ENCODE results near the gene NSUN7.
"Not testable (repeated sequence)": the region's sequence is repeated elsewhere in the genome, so short reads cannot be mapped to it uniquely, and the experiment has no call there.

The NSUN7 gene

DNA sequence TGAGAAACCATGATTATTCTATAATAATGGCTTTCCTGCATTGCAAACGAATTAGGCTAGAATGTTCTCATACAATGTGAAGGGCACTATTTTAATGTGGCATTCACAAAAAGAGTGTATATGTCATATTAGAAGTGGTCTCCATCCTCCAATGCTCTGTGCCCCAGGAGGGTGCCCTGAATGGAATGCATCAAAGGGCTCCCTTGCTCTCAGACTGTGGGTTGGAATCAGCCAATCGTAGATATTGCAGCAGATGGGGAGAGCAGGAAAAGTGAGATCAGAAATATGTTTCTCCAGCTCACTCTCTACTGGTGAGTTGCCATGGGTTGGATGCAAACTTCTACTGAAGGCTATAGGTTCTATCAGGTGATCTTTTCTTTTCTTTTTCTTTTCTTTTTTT, 11.9 kb upstream of the NSUN7 start:
- no peak for DNase-seq

DNA sequence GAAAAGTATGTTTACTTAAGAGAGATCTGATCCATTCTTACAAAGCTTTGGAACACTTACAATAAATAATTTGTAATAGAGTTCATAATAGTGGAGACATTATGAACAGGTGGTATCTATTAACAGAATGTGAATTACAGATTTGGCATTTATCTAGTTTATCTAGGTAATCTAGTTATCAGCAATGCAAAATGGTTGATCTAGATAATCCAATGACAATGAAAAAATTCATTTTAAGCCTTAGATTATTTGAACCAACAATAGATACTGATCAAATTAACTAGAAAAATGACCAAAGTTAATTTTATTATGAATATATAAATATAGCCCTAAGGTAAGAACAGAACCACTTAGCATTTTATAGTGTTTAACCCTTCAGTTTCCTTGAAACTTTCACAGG, 10.4 kb upstream of the NSUN7 start:
- no peak for DNase-seq

DNA sequence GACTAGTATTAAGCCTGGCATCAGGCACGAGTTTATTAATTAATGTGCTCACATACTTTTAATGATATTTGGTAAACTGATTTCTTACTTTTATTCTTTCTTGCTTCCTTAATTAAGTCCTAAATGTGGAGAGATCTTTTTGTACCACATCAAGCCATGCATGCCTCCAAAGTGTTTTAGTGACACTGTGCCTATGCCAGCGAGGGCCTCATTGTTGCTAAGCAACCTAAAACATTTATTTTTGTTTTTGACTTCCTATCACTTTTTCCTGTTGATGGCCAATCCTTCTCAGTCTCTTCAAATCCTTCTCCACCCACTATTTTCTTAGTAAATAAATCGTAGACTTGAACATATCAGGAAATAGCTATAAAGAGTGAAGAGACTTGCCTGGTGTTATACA, 5.5 kb upstream of the NSUN7 start:
- no peak for DNase-seq

DNA sequence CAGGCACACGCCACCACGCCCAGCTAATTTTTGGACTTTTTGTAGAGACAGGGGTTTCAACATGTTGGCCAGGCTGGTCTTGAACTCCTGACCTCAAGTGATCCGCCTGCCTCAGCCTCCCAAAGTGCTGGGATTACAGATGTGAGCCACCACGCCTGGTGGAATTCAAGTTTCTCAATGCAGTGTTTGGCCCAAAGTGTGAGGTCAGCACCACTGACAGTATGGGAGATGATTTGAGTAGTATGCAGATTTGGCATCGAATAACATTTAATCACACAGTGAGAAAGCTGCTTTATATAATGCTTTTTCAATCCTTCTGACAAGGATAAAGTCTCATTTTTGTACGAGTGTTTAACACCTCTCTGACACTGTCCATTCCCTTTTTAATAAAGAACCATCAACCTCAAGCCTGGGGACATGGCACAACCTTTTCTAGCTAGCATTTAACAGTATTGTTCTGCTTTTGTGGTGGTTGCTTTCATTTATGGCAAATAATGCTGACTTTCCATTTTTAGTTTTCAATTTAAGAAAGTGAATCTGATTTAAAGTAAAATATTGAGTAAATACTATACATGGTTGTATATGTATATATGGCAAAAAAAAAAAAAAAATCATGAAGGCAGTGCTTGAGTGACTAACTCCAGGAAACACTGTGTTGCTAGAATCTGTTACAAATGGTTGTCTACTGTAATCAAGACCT, 4.3 kb upstream of the NSUN7 start:
- no peak for DNase-seq

DNA sequence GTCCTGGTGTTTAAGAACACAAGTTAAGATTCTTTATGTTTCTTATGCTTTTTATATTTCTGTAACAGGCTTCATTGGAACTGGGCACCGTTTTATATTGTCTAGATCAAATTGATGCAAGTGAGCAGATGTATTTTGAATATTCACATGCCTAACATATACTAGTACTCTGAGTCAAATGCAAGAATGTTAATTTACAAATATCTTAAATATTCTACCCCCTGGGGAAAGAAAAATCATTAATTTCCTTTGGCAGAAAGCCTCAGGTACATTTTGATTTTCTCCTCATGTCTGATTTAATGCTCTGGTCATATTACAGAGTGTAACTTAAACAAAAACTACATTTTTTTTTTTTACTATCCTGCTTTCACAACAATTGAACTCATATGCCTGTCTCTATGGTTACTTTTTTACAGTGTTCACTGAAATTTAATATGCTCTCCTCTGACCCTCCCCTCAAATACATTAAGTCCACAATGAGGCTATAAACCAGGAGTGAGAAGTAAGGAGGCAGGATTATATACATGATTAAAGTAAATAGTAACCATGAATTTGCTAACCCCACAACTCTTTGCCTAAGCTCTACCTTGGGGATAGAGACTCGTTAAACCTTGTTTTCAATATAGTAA, 2.4 kb upstream of the NSUN7 start:
- DNase-seq = no peak

DNA sequence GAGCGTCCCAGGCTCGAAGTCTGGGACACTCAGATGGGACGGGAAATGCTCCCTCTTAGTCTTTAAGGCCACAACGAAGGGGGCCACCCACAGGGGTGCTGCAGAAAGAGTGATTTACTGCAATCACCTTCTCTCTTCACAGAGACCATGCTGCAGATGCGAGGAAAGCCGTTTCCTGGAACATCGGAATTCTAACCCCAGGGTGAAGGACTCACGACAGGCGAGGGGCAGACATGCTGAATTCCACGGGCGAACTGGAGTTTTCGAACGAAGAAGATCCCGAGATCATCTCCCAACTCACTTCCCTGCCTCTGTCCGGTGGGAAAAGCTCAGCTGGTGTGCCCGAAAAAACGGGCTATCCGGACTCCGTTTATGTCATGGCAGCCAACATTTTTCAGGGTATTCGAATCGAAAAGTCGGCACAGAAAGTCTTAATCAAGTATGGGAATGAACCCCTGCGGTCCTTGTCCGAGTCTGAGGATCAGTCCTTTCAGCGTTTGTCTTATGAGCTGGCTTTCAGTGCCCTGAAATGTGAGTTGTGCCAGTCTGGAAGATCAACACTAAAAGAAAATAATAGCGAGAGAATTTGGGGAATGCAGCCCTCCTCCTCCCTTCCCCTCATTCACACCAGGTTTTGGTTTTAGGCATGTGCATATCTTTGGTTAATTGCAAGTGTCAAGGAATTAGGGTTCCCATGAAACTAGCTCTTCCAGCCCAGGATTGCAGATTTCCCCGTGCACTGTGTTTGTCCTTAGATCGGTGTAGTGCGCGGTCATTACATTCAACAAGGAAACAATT, 905 bp downstream of the NSUN7 start:
- peak; percentile 19 for DNase-seq

DNA sequence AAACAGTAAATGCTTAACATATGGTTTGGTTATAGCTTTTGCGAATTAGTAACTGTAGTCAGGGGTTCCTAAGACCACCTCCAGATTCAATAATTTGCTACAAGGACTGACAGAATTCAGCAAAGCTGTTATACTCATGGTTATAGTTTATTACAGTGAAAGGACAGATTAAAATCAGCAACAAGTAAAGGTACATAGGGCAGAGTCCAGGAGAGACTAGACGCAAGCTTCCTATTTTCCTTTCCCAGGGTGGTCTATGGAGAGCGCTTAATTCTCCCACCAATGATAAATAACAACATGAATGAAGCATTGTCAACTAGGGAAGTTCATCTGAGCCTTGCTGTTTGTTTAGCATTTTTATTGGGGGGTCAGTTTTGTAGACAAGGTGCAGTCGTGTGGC, 5.9 kb downstream of the NSUN7 start:
- no peak for DNase-seq

DNA sequence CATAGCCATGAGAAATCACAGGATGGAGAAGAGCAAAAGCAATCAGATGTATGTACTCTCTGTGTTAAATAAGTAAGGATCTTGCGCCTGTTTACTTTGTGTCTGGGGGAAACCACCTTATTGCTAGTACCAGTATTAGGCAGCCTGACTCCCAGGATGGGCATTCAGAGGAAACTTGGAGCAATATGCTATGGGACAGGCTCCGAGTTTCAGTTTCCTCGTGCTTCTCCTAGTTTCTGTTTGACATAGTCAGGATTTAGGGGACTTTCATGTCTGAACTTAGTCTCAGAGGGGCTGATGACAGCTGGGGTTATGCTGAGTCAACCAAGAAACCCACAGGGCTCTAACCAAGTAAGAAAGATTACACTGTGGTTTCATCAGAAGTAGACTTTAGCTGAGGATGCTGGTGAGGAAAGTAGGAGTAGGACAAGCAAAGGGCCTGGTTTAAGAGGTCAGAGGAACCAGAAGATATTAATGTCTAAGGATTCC, 13.5 kb downstream of the NSUN7 start:
- no peak for DNase-seq

DNA sequence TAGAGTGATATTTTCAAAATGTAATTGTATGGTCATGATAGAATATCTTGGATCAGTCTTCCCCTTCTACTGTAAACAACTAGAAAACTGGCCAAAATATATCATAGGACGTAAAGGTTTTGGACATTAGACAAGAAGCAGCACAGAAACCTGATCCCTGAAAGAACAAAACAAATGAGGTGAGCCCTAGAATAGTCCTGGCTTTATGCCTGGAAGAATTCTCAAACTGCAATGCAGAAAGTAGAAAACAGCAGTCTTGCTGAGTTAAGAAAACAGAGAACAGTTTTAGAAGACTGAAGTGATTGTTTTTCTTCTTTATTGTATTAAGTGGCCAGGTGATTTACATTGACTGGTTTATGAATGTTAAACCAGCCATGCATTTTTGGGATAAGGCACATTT, 19.5 kb downstream of the NSUN7 start:
- DNase-seq = no peak

DNA sequence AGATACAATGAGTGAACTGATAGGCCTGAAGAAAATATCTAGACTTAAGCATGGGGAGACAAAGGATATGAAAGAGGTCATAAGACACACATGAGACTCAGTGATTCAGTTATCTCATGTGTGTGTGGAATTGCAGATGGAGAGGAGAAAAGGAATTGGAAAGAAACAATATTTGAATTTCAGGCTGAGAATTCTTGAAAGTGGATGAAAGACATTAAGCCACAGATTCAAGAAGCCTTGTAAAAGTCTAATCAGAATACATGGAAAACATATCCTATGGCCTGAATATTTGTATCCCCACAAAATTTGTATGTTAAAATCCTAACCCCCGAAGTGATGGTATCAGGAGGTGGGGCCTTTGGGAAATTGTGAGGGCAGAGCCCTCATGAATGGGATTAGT, 28.3 kb downstream of the NSUN7 start:
- DNase-seq = no peak

DNA sequence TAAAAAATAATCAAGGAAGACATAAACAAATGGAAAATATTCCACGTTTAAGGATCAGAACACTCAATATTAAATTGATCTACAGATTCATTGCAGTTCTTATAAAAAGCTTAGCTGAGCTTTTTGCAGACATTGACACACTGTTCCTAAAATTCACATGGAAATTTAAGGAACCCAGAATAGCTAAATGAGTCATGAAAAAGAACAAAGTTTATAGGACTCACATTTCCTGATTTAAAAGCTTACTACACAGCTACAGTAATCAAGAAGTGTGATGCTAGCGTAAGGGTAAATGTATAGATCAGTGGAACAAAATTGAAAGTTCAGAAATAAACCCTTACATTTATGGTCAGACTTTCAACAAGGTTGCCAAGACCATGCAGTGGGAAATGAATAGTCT, 33.1 kb downstream of the NSUN7 start:
- DNase-seq = no peak

DNA sequence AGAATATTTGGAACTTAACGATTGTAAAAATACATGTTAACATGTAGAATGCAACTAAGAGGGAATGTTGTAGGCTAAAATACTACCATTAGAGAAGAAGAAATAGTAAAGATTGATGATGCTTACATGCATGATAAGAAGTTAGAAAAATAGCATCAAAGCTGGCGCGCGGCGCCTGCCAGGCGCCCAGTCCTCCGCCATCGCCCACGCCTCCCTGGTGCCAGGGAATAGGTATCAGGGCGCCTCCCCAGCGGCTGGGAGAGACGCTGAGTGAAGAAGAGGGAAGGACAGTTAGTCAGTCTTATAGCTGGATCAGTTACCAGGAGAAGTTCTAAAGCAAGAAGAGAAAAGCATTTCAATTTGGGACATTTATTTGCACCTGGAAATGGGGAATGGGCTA, 36.0 kb downstream of the NSUN7 start:
- no peak for DNase-seq

DNA sequence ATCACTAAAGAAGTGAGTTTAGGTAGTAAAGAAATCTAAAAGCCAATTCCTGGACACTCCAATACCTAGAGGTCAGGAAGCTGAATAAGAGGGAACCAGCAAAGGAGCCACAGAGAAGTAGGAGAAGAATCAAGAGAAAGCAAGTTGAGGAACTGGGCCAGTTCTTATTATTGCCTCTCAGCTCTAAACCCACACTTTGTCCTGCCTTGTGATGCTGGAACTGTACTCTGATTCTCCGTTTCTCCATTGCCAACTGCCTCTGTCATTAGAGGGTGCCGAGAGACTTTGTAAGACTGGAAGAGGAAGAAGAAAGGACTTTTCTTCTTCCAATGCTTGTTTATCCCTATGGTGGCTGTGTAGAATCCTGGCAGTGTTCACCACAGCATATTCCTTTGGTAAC, 38.6 kb downstream of the NSUN7 start:
- DNase-seq = no peak

DNA sequence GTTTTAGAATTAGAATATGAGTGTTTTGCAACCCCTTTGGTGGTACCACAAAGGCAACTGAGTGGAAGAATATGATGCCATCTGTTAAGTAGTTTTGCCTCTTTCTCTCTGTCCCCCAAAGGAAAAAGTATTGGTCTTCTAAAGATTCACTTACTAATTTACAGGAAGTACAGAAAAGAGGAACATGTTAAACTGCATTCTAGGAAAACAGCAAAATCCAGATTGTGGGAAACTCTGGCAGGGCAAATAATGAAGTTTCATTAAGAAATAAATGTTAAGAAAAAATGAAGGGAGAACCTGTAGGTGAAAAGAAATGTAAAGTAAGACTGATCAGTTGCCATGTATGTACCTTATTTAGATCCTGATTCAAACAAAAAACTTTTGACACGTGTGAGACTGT, 39.3 kb downstream of the NSUN7 start:
- no peak for DNase-seq

DNA sequence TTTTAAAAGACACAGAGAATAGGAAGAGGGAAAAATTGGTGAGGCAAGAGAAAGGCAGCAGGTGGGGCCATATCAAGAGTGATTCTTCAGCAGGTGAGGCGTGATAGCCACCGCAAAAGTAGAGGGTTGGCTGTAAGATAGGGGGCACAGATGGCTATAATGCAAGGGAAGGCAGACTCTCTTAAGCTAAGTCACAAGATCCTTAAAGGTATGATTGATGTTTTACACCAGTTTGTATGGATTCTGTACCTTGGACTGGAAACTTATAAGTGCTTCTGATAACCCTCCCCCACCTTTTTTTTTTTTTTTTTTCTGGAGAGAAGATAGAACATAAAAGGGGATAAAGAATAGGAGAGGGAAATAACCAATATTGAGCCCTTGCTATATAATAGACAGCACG, 40.0 kb downstream of the NSUN7 start:
- DNase-seq = no peak

DNA sequence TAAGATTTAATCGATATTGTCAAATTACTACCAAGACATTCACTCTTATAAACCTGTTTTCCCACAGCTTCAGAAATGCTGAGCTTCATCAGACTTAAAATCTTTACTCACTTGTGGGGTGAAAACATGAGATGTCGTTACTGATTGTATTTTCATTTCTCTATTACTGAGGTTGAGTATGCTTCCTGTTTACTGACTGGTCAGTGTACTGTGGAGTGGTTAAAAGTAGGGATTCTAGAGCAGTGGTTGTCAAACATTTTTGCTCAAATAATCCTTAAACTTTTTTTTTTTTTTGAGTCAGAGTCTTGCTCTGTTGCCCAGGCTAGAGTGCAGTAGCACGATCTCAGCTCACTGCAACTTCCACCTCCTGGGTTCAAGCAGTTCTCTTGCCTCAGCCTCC, 50.3 kb downstream of the NSUN7 start:
- DNase-seq = no peak

DNA sequence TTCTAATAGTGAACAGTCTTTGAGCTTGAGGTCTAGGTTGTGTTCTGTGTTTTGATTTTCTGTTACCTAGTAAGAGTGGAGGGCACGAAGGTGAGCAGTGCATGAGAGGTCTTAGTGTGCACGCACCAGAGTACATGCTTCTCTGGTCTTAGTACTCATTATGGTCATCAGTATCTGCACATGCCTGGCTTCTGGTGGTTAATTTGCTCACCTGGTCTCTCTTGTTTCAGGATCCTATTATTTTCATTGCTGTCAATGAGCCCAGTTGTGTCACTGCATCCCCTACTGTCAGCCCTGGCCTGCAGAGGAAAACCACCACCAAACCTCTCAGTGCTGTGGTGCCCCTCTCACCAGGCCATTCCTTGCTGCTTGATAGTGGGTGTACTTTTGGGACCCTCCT, 54.8 kb downstream of the NSUN7 start:
- DNase-seq = no peak

DNA sequence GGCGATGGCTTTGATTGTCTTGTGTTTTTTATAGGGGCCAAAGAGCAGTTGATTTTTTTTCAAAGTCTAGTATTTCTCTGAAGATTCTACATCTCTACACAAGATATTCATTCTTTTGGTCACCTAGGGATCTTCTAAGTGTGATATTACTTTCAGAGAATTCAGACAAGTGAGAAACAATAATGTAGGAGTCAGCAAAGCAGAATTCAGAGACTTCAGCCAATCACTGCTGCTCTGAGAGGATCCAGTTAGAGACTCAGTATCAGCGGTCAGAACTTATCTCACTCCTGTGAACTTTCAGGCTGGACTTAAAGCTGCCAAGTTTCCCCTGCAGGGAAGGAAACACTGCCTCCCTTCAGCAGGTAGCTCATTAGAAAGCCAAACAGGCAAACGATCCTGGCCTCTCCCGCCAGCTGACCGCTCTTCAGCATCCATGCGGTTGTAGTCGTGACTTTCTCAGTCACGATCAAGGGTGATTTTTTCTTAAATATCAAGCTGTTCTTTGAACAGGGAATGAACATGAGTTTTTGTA, 59.2 kb downstream of the NSUN7 start:
- no peak for DNase-seq

DNA sequence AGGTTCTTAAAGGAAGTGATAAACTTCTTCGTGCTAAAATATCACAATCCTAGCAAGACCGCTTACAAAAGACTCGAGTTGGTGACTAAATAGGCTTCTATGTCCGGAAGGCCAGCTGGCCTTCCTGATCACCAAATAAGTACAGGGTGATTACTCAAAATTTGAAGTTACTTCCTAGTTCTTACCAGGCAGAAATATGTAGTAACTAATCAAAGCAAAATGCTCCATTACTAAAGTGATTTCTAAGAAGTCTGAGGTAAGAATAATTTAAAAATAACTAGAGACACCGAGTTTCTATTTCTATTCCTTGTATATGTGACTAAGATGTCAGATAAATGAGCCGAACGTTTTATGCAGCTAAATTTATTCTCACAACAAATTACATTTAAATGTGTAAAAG, 62.2 kb downstream of the NSUN7 start:
- DNase-seq = no peak

DNA sequence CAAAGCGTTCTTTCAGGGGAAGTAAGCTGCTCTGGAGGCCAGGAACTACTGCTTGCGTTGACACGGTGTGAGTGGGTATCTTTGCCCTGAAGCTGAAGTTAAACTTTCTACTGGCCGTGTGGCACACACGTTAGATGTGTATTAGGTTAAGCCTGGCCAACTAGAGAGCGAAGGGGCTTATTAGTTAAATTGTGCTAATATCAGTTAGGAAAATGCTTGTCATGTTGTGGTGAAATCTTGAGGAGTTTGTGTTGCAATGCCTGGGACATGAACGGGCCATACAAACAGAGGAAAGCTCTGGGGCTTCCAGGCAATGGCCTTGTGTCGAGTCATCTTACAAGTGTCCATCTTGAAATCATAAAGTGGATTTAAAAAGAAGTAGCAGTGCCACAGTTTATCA, 62.6 kb downstream of the NSUN7 start:
- DNase-seq = no peak

DNA sequence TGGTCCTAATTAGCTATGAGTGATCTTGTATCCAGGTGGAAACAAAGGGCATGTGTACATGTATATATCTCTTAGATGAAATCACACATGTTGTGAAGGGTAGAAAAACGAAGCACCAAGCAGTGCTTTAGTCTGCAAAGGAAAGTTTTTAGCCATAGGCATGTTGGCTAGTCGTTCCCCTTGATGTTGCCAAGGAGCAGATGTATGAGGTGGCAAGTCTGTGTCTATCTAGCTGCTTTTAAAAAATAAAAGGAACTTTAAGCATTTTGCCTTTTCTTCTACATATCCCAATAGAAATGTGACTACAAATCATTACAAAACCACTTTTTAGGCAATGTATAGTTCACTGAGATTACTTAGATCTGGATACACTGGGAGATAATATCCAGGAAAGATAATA, 63.1 kb downstream of the NSUN7 start:
- no peak for DNase-seq

DNA sequence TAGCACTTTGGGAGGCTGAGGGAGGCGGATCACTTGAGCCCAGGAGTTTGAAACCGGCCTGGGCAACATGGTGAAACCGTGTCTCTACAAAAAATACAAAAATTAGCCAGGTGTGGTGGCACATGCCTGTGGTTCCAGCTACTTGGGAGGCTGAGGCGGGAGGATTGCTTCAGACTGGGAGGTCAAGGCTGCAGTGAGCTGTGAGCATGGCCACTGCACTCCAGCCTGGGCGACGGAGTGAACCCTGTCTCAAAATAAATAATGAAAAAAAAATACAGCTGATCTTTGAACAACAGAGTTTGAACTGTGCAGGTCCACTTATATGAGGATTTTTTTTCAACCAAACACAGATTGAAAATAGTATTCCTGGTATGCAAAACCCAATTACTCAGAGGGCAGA, 67.4 kb downstream of the NSUN7 start:
- not testable (repeated sequence) for DNase-seq

DNA sequence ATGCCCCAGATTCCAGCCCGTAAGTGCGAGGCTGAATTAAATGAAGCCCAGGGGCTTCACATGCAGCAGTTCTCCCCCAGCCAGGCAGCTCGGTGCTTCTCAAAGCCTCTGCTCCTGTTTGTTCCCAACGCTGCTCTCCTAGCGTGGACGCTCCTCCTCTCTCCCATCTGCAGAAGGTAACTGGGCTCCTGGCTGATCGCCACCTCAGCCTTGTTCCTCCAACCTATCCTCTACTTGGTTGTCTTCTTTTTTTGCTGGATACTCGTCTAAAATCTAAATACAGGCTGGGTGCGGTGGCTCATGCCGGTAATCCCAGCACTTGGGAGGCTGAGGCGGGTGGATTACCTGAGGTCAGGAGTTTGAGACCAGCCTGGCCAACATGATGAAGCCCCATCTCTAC, 70.3 kb downstream of the NSUN7 start:
- DNase-seq = no peak
